ENCODE measurements around the gene SCIMP. TPM values are rescaled to one million over a fixed set of nuclear protein-coding genes. Genes with fewer than 3 reads are reported as not detected.

Gene SCIMP
- polyA plus RNA-seq, 1 of the 3 experiments (the other 2 are of a cell fraction): not detected

DNA sequence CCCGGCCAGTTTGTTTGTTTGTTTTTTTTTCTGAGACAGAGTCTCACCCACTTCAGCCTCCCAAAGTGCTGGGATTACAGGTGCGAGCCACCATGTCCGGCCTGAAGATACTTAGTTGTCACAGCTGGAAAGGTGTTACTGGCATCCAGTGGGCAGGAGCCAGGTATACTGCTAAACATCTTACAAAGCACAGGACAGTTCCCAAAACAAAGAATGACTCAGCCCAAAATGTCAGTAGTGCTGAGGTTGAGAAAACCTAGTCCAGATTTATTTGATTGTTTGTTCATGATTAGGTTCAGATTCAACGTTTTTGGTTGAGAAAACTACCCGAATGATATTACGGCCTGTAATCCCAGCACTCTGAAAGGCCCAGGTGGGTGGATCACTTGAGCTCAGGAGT, 28.8 kb upstream of the SCIMP start:
- no peak overlapping the region for H3K4me3 ChIP-seq (ENCODE audit: low read depth in 2 of 2, low read length in 1 of 2)
- H4K20me1 ChIP-seq (ENCODE audit: insufficient read depth): no peaks in the 10 kb centered on the region
- no peak overlapping the region for H3K9ac ChIP-seq
- H3K27ac ChIP-seq (ENCODE audit: low read depth in 2 of 2, low read length in 1 of 2): no peak overlapping the region
- H3K9me3 ChIP-seq: no peaks in the 10 kb centered on the region
- H3K79me2 ChIP-seq (ENCODE audit: insufficient read depth): no peaks in the 10 kb centered on the region
- no peaks in the 10 kb centered on the region for H3K27me3 ChIP-seq (ENCODE audit: insufficient read depth)
- TF ChIP-seq, protein P1, sequence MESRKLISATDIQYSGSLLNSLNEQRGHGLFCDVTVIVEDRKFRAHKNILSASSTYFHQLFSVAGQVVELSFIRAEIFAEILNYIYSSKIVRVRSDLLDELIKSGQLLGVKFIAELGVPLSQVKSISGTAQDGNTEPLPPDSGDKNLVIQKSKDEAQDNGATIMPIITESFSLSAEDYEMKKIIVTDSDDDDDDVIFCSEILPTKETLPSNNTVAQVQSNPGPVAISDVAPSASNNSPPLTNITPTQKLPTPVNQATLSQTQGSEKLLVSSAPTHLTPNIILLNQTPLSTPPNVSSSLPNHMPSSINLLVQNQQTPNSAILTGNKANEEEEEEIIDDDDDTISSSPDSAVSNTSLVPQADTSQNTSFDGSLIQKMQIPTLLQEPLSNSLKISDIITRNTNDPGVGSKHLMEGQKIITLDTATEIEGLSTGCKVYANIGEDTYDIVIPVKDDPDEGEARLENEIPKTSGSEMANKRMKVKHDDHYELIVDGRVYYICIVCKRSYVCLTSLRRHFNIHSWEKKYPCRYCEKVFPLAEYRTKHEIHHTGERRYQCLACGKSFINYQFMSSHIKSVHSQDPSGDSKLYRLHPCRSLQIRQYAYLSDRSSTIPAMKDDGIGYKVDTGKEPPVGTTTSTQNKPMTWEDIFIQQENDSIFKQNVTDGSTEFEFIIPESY (IDR thresholded peaks at IDR 0.05; ENCODE audit: borderline replicate concordance, low read depth): no peak
- TF ChIP-seq TCF12 (IDR thresholded peaks at IDR 0.05) (no peak), RCOR1 (IDR thresholded peaks at IDR 0.05; ENCODE audit: low read length) (no peak), GATA2 (CRISPR knock-in tag; IDR thresholded peaks at IDR 0.05) (no peak), JUND (IDR thresholded peaks at IDR 0.05) (no peak), PBX3 (IDR thresholded peaks at IDR 0.05) (no peak)
- TF ChIP-seq, protein P2, sequence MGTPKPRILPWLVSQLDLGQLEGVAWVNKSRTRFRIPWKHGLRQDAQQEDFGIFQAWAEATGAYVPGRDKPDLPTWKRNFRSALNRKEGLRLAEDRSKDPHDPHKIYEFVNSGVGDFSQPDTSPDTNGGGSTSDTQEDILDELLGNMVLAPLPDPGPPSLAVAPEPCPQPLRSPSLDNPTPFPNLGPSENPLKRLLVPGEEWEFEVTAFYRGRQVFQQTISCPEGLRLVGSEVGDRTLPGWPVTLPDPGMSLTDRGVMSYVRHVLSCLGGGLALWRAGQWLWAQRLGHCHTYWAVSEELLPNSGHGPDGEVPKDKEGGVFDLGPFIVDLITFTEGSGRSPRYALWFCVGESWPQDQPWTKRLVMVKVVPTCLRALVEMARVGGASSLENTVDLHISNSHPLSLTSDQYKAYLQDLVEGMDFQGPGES (IDR thresholded peaks at IDR 0.05; ENCODE audit: low read depth, low read length): no peak
- POLR2A ChIA-PET: no interaction called here
- WGBS (ENCODE audit: low lambda C conversion rate): 90% methylated on average over 6 of the region's 6 CpGs
- H2AFZ ChIP-seq (ENCODE audit: low read depth): no peak overlapping the region
- H3F3A ChIP-seq (replicated peaks; ENCODE audit: insufficient read depth): no peaks in the 10 kb centered on the region
- H3K9me2 ChIP-seq: no peaks in the 10 kb centered on the region
- no peaks in the 10 kb centered on the region; a peak in 1 of 4 replicates for H3K4me1 ChIP-seq (ENCODE audit: control insufficient read depth in 1 of 2, insufficient read depth in 2 of 2, low read depth in 1 of 2, low read length in 1 of 2)
- DNase-seq: no peak
- H3K4me2 ChIP-seq: no peak overlapping the region
- CTCF ChIA-PET: interaction anchor here (0.7 kb wide), 1 partner anchor 14 kb away, joined by 4 read pairs; no protein-coding TSS in a partner anchor
- H3K36me3 ChIP-seq (replicated peaks in 1 of 2; ENCODE audit: control insufficient read depth in 1 of 2, insufficient read depth in 2 of 2, low read length in 1 of 2): no peaks in the 10 kb centered on the region

GRCh38 chr17:5262416-5262991, 27.8 kb upstream of the SCIMP start:
- POLR2A ChIA-PET: no interaction called here
- 54% methylated on average over 2 of the region's 2 CpGs for WGBS (ENCODE audit: low lambda C conversion rate)
- CTCF ChIA-PET: interaction anchor here (0.6 kb wide), 1 partner anchor 176 kb away, joined by 3 read pairs; the partner anchor contains the start of gene C1QBP

More at GRCh38 chr17:5262416-5262991, 27.8 kb upstream of the SCIMP start:
- DNase-seq: no peak
- Histone ChIP-seq H4K20me1 (ENCODE audit: insufficient read depth) (no peaks in the 10 kb centered on the region), H3K36me3 (replicated peaks in 1 of 2; ENCODE audit: control insufficient read depth in 1 of 2, insufficient read depth in 2 of 2, low read length in 1 of 2) (no peaks in the 10 kb centered on the region), H3K4me2 (no peak overlapping the region), H3K79me2 (ENCODE audit: insufficient read depth) (no peaks in the 10 kb centered on the region), H3K9ac (no peak overlapping the region), H3F3A (replicated peaks; ENCODE audit: insufficient read depth) (no peaks in the 10 kb centered on the region), H3K4me1 (ENCODE audit: control insufficient read depth in 1 of 2, insufficient read depth in 2 of 2, low read depth in 1 of 2, low read length in 1 of 2) (no peaks in the 10 kb centered on the region; a peak in 1 of 4 replicates), H3K9me2 (no peaks in the 10 kb centered on the region), H3K4me3 (ENCODE audit: low read depth in 2 of 2, low read length in 1 of 2) (no peak overlapping the region), H3K27ac (ENCODE audit: low read depth in 2 of 2, low read length in 1 of 2) (no peak overlapping the region), H3K9me3 (no peaks in the 10 kb centered on the region), H3K27me3 (ENCODE audit: insufficient read depth) (no peaks in the 10 kb centered on the region), H2AFZ (ENCODE audit: low read depth) (no peak overlapping the region)
- no peak for TF ChIP-seq MXI1 (IDR thresholded peaks at IDR 0.05; ENCODE audit: low read depth, low read length)
